ENCODE measurements around the gene CSRP2.

CSRP2 gene

GRCh38 chr12:76881142-76881541, 2.3 kb upstream of the CSRP2 start:
- Histone ChIP-seq H3K4me3 (no peak overlapping the region), H3K27me3 (ENCODE audit: low read depth) (no peaks in the 10 kb centered on the region), H3K36me3 (replicated peaks) (no peaks in the 10 kb centered on the region; the same call in 1 of the 2 replicates), H3K9me3 (no peaks in the 10 kb centered on the region), H3K4me1 (peaks cover 12% of the 10 kb centered on the region)
- in situ Hi-C loops (cut with MboI; ENCODE audit: low sequenced_read_pairs), result no loop called here
- no peak for DNase-seq (ENCODE audit: low spot score in 2 of 2)

GRCh38 chr12:76880519-76881023, 1.8 kb upstream of the CSRP2 start:
- no peaks in the 10 kb centered on the region; the same call in 1 of the 2 replicates for H3K36me3 ChIP-seq (replicated peaks)
- in situ Hi-C loops (cut with MboI; ENCODE audit: low sequenced_read_pairs), result no loop called here

GRCh38 chr12:76879710-76880518, 1.1 kb upstream of the CSRP2 start:
- Histone ChIP-seq H3K36me3 (replicated peaks) (no peaks in the 10 kb centered on the region; the same call in 1 of the 2 replicates), H3K4me3 (peak overlapping the region; percentile 64; the same call in 1 of the 2 replicates), H3K9me3 (no peaks in the 10 kb centered on the region), H3K4me1 (peaks cover 12% of the 10 kb centered on the region), H3K27me3 (ENCODE audit: low read depth) (no peaks in the 10 kb centered on the region)
- no peak for DNase-seq (ENCODE audit: low spot score in 2 of 2)
- in situ Hi-C loops (cut with MboI; ENCODE audit: low sequenced_read_pairs), result no loop called here

More at GRCh38 chr12:76880519-76881023, 1.8 kb upstream of the CSRP2 start:
- peaks cover 12% of the 10 kb centered on the region for H3K4me1 ChIP-seq
- no peaks in the 10 kb centered on the region for H3K27me3 ChIP-seq (ENCODE audit: low read depth)
- no peaks in the 10 kb centered on the region for H3K9me3 ChIP-seq
- H3K4me3 ChIP-seq, result no peak overlapping the region
- DNase-seq (ENCODE audit: low spot score in 2 of 2), result no peak

DNA sequence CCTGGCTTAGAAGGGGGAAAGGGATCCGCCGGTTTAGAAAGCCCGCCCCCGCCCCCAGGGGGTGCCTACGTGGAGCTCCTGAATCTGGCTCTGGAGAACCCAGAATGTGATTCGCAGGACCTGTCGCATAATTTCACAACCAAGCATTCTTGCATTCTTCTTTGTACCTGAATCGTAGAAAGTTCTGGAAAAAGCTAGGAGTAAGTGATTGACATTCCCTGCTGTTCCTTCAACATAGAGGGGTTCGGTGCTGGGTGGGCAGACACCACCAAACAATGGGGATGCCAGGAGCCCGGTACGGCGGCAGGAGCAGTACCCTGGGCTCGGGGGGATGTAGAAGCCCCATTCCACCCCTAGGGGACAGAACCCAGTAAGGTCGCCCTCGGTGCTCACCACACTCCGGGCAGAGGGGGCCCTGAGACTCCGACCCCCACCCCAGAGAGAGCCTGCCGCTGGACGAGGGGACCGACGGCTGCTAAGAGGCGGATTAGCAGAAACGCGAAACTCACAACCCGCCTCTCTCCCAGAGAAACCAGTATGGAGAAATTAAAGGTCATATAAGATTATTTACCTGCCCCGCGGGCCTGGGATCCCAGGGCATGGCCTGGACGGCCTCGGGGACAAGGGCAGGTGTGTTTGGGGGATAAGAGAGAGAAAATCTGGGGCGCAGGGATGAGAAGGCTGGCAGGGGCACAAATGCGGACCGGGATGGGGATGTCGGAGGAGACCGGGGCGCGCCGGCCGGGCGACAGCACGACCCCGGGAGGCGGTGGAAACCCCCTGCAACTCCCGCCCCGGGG, 520 bp downstream of the CSRP2 start:
- in situ Hi-C loops (cut with MboI; ENCODE audit: low sequenced_read_pairs), result no loop called here
- Histone ChIP-seq H3K4me1 (peaks cover 12% of the 10 kb centered on the region), H3K4me3 (peak overlapping the region; percentile 64), H3K27me3 (ENCODE audit: low read depth) (no peaks in the 10 kb centered on the region), H3K9me3 (no peaks in the 10 kb centered on the region), H3K36me3 (replicated peaks) (no peaks in the 10 kb centered on the region; the same call in 1 of the 2 replicates)
- DNase-seq (ENCODE audit: low spot score in 2 of 2), result peak in 1 of 2 experiments; percentile 63

- H3K4me1 ChIP-seq, result peaks cover 21% of the 10 kb centered on the region
- in situ Hi-C loops (cut with MboI; ENCODE audit: low sequenced_read_pairs), result no loop called here
- H3K9me3 ChIP-seq, result no peaks in the 10 kb centered on the region
- DNase-seq (ENCODE audit: low spot score in 2 of 2), result no peak
- H3K27me3 ChIP-seq (ENCODE audit: low read depth), result no peaks in the 10 kb centered on the region
- no peak overlapping the region for H3K4me3 ChIP-seq
- H3K36me3 ChIP-seq (replicated peaks), result no peaks in the 10 kb centered on the region; the same call in 1 of the 2 replicates
Measured at GRCh38 chr12:76876696-76877229, 2.1 kb downstream of the CSRP2 start.

- Histone ChIP-seq H3K4me3 (no peak overlapping the region), H3K4me1 (peaks cover 26% of the 10 kb centered on the region), H3K27me3 (ENCODE audit: low read depth) (no peaks in the 10 kb centered on the region), H3K9me3 (no peaks in the 10 kb centered on the region), H3K36me3 (replicated peaks) (no peaks in the 10 kb centered on the region; the same call in 1 of the 2 replicates)
- DNase-seq (ENCODE audit: low spot score in 2 of 2), result no peak
- in situ Hi-C loops (cut with MboI; ENCODE audit: low sequenced_read_pairs), result no loop called here
Measured at GRCh38 chr12:76874491-76875190, 4.2 kb downstream of the CSRP2 start.

- no peak for DNase-seq (ENCODE audit: low spot score in 2 of 2)
- no peaks in the 10 kb centered on the region for H3K9me3 ChIP-seq
- H3K4me1 ChIP-seq, result peaks cover 26% of the 10 kb centered on the region
- no peaks in the 10 kb centered on the region; the same call in 1 of the 2 replicates for H3K36me3 ChIP-seq (replicated peaks)
- H3K27me3 ChIP-seq (ENCODE audit: low read depth), result no peaks in the 10 kb centered on the region
- in situ Hi-C loops (cut with MboI; ENCODE audit: low sequenced_read_pairs), result no loop called here
- H3K4me3 ChIP-seq, result no peak overlapping the region
Measured at GRCh38 chr12:76874027-76874426, 4.8 kb downstream of the CSRP2 start.

DNA sequence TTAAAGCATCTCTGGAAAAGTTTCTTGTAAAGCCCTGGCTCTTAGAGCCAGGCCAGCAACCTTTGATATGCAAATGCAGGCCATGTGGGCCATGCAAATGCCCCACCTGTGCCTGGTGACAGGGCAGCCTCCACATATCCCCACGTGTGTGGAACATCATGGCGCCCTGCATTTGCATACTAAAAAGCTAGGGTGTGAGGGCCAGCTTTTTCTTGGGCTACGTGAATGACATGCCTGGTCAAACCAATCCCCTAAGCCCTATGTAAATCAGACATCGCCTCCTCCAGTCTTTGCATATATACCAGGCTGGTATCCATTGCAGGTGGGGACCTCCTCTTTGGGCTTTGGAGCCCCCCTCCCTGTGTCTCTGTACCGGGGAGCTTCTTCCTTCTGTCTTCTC, 6.4 kb downstream of the CSRP2 start:
- in situ Hi-C loops (cut with MboI; ENCODE audit: low sequenced_read_pairs), result no loop called here
- Histone ChIP-seq H3K9me3 (no peaks in the 10 kb centered on the region), H3K4me1 (peaks cover 27% of the 10 kb centered on the region), H3K27me3 (ENCODE audit: low read depth) (no peaks in the 10 kb centered on the region), H3K4me3 (no peak overlapping the region), H3K36me3 (replicated peaks) (no peaks in the 10 kb centered on the region; the same call in 1 of the 2 replicates)
- peak in 1 of 2 experiments; percentile 59 for DNase-seq (ENCODE audit: low spot score in 2 of 2)

GRCh38 chr12:76871742-76872141, 7.1 kb downstream of the CSRP2 start:
- in situ Hi-C loops (cut with MboI; ENCODE audit: low sequenced_read_pairs), result no loop called here
- no peaks in the 10 kb centered on the region for H3K27me3 ChIP-seq (ENCODE audit: low read depth)
- DNase-seq (ENCODE audit: low spot score in 2 of 2), result no peak
- H3K4me3 ChIP-seq, result no peak overlapping the region
- H3K4me1 ChIP-seq, result peaks cover 25% of the 10 kb centered on the region
- H3K36me3 ChIP-seq (replicated peaks), result no peaks in the 10 kb centered on the region; the same call in 1 of the 2 replicates
- no peaks in the 10 kb centered on the region for H3K9me3 ChIP-seq

- no peak for DNase-seq (ENCODE audit: low spot score in 2 of 2)
- in situ Hi-C loops (cut with MboI; ENCODE audit: low sequenced_read_pairs), result no loop called here
- Histone ChIP-seq H3K9me3 (no peaks in the 10 kb centered on the region), H3K36me3 (replicated peaks) (no peaks in the 10 kb centered on the region; the same call in 1 of the 2 replicates), H3K27me3 (ENCODE audit: low read depth) (no peaks in the 10 kb centered on the region), H3K4me1 (peaks cover 30% of the 10 kb centered on the region), H3K4me3 (no peak overlapping the region)
Measured at GRCh38 chr12:76871082-76871481, 7.7 kb downstream of the CSRP2 start.

GRCh38 chr12:76866726-76867125, 12.1 kb downstream of the CSRP2 start:
- in situ Hi-C loops (cut with MboI; ENCODE audit: low sequenced_read_pairs), result no loop called here
- DNase-seq (ENCODE audit: low spot score in 2 of 2), result peak in 1 of 2 experiments; percentile 19
- H3K27me3 ChIP-seq (ENCODE audit: low read depth), result no peaks in the 10 kb centered on the region
- peaks cover 27% of the 10 kb centered on the region for H3K4me1 ChIP-seq
- no peak overlapping the region for H3K4me3 ChIP-seq
- no peaks in the 10 kb centered on the region; the same call in 1 of the 2 replicates for H3K36me3 ChIP-seq (replicated peaks)
- H3K9me3 ChIP-seq, result no peaks in the 10 kb centered on the region

- Histone ChIP-seq H3K27me3 (ENCODE audit: low read depth) (no peaks in the 10 kb centered on the region), H3K9me3 (no peaks in the 10 kb centered on the region), H3K4me1 (peaks cover 27% of the 10 kb centered on the region), H3K36me3 (replicated peaks) (no peaks in the 10 kb centered on the region; the same call in 1 of the 2 replicates), H3K4me3 (no peak overlapping the region)
- DNase-seq (ENCODE audit: low spot score in 2 of 2), result peak; percentile 64 to 84
- in situ Hi-C loops (cut with MboI; ENCODE audit: low sequenced_read_pairs), result no loop called here
Measured at GRCh38 chr12:76866151-76866567, 12.7 kb downstream of the CSRP2 start.

- Histone ChIP-seq H3K27me3 (ENCODE audit: low read depth) (no peaks in the 10 kb centered on the region), H3K4me1 (peaks cover 22% of the 10 kb centered on the region), H3K4me3 (no peak overlapping the region), H3K36me3 (replicated peaks) (peaks cover 3% of the 10 kb centered on the region), H3K9me3 (no peaks in the 10 kb centered on the region)
- in situ Hi-C loops (cut with MboI; ENCODE audit: low sequenced_read_pairs), result no loop called here
- DNase-seq (ENCODE audit: low spot score in 2 of 2), result no peak
Measured at GRCh38 chr12:76864791-76865400, 13.9 kb downstream of the CSRP2 start.

Data from HAP-1 (cell line).